ENCODE data around the gene KISS1. TPM values are rescaled to one million over a fixed set of nuclear protein-coding genes. Genes with fewer than 3 reads are reported as not detected.

KISS1 gene
- total RNA-seq, 1 experiment from 2014 or later, result 0.35 TPM

DNA sequence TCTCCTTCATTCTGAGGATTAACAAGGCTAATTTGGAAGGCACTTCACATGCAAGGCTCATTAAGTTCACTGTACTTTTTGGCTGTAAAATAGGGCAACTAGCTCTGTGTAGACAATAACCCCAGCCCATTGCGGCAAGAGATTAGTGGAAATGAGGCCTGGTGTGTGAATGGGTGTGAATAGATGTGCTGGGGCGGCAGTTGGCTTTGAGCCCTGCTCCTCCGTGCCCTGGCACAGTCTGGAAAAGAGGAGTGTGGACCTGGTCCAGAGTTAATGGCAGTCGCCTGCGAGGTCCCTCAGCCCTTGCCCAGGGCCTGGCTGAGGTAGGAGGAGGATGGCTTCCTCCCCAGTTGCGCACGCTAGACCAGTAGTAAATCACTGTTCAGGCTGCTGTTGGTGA lies 4.8 kb downstream of the KISS1 start (continued):
- TF ChIP-seq, protein P1, sequence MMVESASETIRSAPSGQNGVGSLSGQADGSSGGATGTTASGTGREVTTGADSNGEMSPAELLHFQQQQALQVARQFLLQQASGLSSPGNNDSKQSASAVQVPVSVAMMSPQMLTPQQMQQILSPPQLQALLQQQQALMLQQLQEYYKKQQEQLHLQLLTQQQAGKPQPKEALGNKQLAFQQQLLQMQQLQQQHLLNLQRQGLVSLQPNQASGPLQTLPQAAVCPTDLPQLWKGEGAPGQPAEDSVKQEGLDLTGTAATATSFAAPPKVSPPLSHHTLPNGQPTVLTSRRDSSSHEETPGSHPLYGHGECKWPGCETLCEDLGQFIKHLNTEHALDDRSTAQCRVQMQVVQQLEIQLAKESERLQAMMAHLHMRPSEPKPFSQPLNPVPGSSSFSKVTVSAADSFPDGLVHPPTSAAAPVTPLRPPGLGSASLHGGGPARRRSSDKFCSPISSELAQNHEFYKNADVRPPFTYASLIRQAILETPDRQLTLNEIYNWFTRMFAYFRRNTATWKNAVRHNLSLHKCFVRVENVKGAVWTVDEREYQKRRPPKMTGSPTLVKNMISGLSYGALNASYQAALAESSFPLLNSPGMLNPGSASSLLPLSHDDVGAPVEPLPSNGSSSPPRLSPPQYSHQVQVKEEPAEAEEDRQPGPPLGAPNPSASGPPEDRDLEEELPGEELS (CRISPR knock-in tag; IDR thresholded peaks at IDR 0.05), result no peak
- TF ChIP-seq, protein P2, sequence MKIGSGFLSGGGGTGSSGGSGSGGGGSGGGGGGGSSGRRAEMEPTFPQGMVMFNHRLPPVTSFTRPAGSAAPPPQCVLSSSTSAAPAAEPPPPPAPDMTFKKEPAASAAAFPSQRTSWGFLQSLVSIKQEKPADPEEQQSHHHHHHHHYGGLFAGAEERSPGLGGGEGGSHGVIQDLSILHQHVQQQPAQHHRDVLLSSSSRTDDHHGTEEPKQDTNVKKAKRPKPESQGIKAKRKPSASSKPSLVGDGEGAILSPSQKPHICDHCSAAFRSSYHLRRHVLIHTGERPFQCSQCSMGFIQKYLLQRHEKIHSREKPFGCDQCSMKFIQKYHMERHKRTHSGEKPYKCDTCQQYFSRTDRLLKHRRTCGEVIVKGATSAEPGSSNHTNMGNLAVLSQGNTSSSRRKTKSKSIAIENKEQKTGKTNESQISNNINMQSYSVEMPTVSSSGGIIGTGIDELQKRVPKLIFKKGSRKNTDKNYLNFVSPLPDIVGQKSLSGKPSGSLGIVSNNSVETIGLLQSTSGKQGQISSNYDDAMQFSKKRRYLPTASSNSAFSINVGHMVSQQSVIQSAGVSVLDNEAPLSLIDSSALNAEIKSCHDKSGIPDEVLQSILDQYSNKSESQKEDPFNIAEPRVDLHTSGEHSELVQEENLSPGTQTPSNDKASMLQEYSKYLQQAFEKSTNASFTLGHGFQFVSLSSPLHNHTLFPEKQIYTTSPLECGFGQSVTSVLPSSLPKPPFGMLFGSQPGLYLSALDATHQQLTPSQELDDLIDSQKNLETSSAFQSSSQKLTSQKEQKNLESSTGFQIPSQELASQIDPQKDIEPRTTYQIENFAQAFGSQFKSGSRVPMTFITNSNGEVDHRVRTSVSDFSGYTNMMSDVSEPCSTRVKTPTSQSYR (CRISPR knock-in tag; IDR thresholded peaks at IDR 0.05), result no peak
- TF ChIP-seq ZNF396 (CRISPR knock-in tag; IDR thresholded peaks at IDR 0.05; ENCODE audit: borderline replicate concordance) (no peak), NFATC4 (CRISPR knock-in tag; IDR thresholded peaks at IDR 0.05) (no peak), TEAD1 (CRISPR knock-in tag; IDR thresholded peaks at IDR 0.05) (no peak)

DNA sequence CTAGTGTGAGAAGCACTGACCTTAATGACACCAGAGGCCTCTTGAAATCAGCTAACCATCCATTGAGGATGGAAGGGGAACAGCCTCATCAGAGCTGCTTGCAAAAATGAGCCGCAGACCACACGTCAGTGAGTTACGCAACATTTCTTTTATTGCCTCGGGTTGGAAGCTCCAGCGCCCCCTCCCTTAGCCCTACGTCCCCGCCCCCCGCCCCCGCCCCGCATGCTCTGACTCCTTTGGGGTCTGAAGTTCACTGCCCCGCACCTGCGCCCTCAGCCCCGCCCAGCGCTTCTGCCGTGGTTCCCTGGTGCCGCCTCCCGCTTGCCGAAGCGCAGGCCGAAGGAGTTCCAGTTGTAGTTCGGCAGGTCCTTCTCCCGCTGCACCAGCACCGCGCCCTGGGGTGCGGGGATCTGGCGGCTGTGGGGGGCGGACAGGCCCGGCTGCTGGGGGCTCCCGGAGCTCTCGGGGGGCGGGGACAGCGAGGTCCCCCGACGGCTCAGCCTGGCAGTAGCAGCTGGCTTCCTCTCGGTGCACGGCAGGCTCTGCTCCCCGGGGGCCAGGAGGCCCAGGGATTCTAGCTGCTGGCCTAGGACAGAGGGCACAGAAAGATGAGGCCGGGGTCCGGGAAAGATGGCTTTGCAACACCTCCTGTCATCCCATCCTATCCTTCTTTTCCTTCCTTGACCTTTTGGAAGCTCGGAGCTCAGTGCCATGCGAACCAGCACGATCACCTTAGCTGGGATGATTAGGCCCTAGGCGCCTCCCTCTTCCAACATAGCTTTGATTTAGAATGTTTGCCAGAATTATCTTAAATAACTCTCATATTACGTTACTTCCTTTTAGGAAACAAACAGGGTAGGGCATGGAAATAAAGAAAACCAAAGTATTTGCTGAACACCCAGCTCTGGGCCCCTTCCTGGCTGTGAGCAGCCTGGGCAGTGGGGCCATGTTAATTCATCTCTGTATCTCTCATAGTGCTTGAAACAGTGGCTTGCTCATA lies 5.8 kb downstream of the KISS1 start:
- Mint-ChIP-seq H3K27ac (no peak overlapping the region), H3K36me3 (no peaks in the 10 kb centered on the region), H3K4me1 (peaks cover 8% of the 10 kb centered on the region), H3K4me3 (peak overlapping the region; percentile 61), H3K27me3 (ENCODE audit: low read depth) (peaks cover 66% of the 10 kb centered on the region), H3K9me3 (peaks cover 6% of the 10 kb centered on the region; the same call in 1 of the 2 replicates)
- DNase-seq (ENCODE audit: low spot score), result peak; percentile 75
- peak; percentile 78 for ATAC-seq
- ChIA-PET POLR2A (interaction anchor here (0.5 to 1.6 kb wide), 2 partner anchors 40 to 47 kb away, joined by 4 to 7 read pairs; no protein-coding TSS in a partner anchor), CTCF (interaction anchor here (0.6 to 5.3 kb wide), 16 partner anchors 9 to 319 kb away, joined by 3 to 68 read pairs (median 5); partner anchors contain the start of genes ETNK2 and GOLT1A)
- TF ChIP-seq ZNF423 (CRISPR knock-in tag; IDR thresholded peaks at IDR 0.05) (peak; percentile 76), FOXP1 (CRISPR knock-in tag; IDR thresholded peaks at IDR 0.05; ENCODE audit: borderline replicate concordance) (no peak)

DNA sequence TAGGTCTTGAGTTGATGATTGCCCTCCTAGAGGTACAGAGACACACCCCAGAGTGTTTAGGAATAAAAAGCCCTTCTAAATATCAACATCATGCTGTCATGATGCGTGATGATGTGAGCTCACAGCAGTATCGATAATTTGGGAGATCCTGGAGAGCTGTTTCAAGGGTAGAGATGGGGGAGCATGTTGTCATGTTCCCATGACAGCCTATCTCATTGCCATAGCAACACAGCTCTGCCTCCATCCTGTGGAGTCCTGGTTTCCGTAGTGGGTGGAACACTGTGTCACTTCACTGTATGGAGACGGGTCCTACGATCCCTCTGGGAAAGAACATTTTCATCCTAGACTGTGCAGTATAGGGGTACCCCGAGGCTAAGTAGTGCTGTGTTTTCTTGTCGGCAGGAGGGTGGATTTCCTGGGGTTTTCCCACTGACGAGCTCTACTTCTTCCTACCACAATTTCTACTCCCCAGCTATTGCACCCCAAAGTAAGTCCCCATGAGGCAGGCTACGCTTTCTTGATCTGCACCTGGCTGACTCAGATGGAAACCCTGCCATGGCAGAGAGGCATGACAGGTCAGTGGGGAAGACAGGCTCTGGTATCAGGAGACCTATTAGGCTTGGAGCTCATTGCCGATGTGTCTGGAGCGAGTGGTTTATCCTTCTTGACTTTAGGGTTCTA lies 7.2 kb downstream of the KISS1 start:
- Mint-ChIP-seq H3K27ac (no peak overlapping the region), H3K4me1 (peaks cover 8% of the 10 kb centered on the region), H3K4me3 (no peak overlapping the region), H3K27me3 (ENCODE audit: low read depth) (peaks cover 66% of the 10 kb centered on the region), H3K9me3 (no peaks in the 10 kb centered on the region), H3K36me3 (no peaks in the 10 kb centered on the region)
- ATAC-seq (no peak), DNase-seq (ENCODE audit: low spot score) (no peak)
- ChIA-PET POLR2A (no interaction called here), CTCF (interaction anchor here (0.8 to 5.3 kb wide), 7 partner anchors 12 to 209 kb away, joined by 3 to 68 read pairs (median 11); partner anchors contain the start of genes ETNK2 and GOLT1A)
- TF ChIP-seq, protein P3, sequence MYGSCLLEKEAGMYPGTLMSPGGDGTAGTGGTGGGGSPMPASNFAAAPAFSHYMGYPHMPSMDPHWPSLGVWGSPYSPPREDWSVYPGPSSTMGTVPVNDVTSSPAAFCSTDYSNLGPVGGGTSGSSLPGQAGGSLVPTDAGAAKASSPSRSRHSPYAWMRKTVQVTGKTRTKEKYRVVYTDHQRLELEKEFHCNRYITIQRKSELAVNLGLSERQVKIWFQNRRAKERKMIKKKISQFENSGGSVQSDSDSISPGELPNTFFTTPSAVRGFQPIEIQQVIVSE (CRISPR knock-in tag; IDR thresholded peaks at IDR 0.05; ENCODE audit: borderline replicate concordance), result no peak
- TF ChIP-seq ZNF219 (CRISPR knock-in tag; IDR thresholded peaks at IDR 0.05; ENCODE audit: borderline replicate concordance) (no peak), ZNF121 (CRISPR knock-in tag; IDR thresholded peaks at IDR 0.05) (no peak)

DNA sequence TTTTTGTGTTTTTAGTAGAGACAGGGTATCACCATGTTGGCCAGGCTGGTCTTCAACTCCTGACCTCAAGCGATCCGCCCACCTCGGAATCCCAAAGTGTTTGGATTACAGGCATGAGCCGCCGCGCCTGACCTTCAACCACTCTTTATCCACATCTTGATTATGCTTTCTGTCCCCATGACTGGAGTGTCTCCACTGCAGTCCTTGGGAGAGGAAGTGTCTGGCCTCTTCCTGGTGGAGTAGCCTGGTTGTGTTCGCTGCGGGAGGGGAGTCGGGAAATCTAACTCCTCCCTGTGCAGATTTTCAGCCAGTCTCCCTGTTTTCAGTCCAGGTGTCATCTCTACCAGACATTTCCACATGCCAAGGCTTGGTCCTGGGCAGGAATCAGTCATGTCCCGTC lies 9.7 kb downstream of the KISS1 start:
- DNase-seq (ENCODE audit: low spot score) (no peak), ATAC-seq (no peak)
- no peaks in the 10 kb centered on the region for H3K36me3 Mint-ChIP-seq
- no peak for TF ChIP-seq FOXK1 (CRISPR knock-in tag; IDR thresholded peaks at IDR 0.05)
- TF ChIP-seq, protein P4, sequence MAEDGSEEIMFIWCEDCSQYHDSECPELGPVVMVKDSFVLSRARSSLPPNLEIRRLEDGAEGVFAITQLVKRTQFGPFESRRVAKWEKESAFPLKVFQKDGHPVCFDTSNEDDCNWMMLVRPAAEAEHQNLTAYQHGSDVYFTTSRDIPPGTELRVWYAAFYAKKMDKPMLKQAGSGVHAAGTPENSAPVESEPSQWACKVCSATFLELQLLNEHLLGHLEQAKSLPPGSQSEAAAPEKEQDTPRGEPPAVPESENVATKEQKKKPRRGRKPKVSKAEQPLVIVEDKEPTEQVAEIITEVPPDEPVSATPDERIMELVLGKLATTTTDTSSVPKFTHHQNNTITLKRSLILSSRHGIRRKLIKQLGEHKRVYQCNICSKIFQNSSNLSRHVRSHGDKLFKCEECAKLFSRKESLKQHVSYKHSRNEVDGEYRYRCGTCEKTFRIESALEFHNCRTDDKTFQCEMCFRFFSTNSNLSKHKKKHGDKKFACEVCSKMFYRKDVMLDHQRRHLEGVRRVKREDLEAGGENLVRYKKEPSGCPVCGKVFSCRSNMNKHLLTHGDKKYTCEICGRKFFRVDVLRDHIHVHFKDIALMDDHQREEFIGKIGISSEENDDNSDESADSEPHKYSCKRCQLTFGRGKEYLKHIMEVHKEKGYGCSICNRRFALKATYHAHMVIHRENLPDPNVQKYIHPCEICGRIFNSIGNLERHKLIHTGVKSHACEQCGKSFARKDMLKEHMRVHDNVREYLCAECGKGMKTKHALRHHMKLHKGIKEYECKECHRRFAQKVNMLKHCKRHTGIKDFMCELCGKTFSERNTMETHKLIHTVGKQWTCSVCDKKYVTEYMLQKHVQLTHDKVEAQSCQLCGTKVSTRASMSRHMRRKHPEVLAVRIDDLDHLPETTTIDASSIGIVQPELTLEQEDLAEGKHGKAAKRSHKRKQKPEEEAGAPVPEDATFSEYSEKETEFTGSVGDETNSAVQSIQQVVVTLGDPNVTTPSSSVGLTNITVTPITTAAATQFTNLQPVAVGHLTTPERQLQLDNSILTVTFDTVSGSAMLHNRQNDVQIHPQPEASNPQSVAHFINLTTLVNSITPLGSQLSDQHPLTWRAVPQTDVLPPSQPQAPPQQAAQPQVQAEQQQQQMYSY (CRISPR knock-in tag; IDR thresholded peaks at IDR 0.05), result no peak
- peaks cover 8% of the 10 kb centered on the region for H3K4me1 Mint-ChIP-seq
- peaks cover 48% of the 10 kb centered on the region for H3K27me3 Mint-ChIP-seq (ENCODE audit: low read depth)
- no peak overlapping the region for H3K4me3 Mint-ChIP-seq
- no peaks in the 10 kb centered on the region for H3K9me3 Mint-ChIP-seq
- no peak overlapping the region for H3K27ac Mint-ChIP-seq
- CTCF ChIA-PET, result no interaction called here
- POLR2A ChIA-PET, result no interaction called here
